ENCODE data around the gene TMEM60.

Gene TMEM60

DNA sequence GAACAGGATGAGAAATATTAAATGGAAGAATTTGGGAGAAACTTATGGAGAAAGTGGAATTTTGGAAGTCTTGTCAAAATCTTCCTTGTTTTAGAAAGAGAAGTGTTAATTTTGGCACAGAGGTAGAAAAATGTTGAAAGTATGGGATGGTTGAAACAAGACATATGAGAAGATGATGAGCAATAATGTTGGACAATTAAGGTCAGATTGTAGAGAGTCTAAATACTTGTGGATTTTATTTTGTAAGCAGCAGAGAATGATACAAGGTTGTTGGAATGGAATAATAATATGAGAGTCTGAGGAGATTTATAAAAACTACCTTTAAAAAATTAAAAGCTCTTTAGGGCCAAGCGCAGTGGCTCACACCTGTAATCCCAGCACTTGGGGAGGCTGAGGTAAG, 34.9 kb upstream of the TMEM60 start:
- TF ChIP-seq, protein P1, sequence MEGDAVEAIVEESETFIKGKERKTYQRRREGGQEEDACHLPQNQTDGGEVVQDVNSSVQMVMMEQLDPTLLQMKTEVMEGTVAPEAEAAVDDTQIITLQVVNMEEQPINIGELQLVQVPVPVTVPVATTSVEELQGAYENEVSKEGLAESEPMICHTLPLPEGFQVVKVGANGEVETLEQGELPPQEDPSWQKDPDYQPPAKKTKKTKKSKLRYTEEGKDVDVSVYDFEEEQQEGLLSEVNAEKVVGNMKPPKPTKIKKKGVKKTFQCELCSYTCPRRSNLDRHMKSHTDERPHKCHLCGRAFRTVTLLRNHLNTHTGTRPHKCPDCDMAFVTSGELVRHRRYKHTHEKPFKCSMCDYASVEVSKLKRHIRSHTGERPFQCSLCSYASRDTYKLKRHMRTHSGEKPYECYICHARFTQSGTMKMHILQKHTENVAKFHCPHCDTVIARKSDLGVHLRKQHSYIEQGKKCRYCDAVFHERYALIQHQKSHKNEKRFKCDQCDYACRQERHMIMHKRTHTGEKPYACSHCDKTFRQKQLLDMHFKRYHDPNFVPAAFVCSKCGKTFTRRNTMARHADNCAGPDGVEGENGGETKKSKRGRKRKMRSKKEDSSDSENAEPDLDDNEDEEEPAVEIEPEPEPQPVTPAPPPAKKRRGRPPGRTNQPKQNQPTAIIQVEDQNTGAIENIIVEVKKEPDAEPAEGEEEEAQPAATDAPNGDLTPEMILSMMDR (conservative IDR thresholded peaks at IDR 0.05) = no peak
- H3K27ac ChIP-seq = no peak overlapping the region

DNA sequence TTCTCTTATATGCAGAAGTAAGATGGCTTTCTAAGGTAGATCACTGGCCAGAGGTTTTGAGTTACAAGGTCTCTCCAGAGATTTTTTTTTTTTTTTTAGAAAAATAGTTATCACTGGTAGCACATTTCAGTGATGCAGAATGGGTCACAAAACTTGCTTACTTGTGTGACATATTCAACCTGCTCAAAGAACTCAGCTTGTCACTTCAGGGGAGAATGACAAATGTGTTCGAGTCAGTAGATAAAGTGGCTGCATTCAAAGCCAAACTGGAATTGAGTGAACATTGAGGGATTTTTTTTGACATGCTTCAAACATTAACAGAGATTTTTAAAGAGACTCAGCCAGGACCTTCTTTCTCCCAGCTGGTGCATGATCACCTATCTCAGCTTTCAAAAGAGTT, 33.7 kb upstream of the TMEM60 start:
- TF ChIP-seq, protein P1 (conservative IDR thresholded peaks at IDR 0.05) = no peak
- no peak overlapping the region for H3K27ac ChIP-seq

DNA sequence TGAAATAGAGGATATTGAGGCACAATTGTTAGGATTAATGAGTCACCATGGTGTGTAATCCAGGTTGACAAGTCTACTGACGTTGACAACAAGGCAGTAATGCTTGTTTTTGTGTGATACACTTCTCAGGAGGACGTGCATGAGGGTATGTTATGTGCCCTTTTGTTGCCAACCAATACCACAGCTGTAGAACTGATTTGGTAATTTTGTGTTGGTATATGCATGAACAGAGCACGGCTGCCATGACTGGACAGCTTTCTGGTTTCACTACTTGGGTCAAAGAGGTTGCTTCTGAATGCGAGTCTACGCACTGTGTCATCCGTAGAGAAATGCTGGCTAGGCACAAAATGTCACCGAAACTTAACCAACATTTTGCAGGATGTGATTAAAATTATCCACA, 33.2 kb upstream of the TMEM60 start:
- no peak overlapping the region for H3K27ac ChIP-seq

DNA sequence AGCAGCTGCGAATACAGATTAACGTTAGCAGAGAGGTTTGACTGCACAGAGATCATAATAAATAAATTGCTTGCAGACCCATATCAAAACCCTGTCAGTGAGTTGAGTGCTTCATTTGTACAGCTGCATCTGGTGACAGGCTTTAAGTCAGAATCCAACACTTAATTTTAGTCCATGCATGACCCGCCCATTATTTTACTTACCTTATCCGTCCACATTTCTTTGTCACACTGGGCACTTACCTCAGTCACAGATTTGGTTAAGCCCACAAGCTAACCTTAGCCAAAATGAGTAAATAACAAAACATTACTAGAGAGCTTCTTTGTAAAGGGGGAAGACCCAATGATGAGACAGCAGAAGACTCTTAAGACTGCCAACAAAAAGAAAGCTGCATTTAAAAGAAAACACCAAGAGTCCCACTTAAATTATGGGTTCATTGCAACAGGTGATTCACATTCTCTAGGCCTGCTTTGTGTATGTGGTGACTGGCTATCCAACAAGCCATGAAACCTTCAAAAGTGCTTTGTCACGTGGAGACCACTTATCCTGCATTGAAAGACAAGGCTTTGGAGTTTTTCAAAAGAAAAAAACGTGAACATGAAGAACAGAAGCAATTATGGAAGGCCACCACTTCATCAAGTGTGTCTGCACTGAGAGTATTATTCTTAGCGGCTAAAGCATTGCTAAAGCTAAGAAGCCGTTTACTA, 32.6 kb upstream of the TMEM60 start:
- TF ChIP-seq, protein P1 (conservative IDR thresholded peaks at IDR 0.05) = no peak
- no peak overlapping the region for H3K27ac ChIP-seq

More for the DNA sequence above, 33.2 kb upstream of the TMEM60 start:
- TF ChIP-seq, protein P1 (conservative IDR thresholded peaks at IDR 0.05) = no peak

DNA sequence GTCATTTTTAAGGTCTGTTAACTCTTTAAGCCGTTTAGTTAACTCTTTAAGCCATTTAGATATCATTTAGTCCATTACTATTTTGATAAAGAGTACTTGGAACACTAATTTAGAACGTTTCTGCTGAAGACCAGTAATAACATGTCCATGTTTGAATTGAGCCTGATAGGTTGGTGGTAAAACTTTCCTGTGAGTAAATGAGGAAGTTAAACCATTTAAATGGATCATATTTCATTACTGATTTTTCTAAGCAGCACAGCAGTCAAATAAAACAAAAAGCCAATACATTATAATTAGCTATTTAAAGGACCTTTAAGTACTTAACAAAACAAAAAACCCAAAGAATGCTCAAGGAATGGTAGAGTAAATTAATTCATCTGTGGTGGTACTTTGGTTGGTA, 29.8 kb upstream of the TMEM60 start:
- TF ChIP-seq, protein P1 (conservative IDR thresholded peaks at IDR 0.05) = no peak
- H3K27ac ChIP-seq = no peak overlapping the region; the same call in 1 of the 2 replicates

DNA sequence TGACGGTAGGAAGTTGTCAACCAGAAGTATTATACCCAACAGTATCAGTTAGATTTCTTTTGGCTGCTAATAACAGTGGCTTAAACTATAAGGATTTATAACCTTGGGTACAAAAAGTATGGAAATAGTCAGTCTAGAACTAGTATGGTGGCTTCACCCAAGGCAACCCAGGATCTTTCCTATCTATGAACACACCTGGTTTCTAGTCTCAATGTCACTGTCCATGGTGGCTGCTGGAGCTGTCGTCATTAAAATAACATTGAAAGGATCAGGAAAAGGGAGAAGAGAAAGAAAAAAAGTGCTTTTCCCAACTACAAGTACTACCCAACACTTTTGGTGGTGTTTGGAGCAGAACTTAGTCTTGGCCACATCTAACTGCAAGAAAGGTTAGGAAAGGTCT, 28.1 kb upstream of the TMEM60 start:
- no peak overlapping the region for H3K27ac ChIP-seq
- TF ChIP-seq, protein P1 (conservative IDR thresholded peaks at IDR 0.05) = no peak

DNA sequence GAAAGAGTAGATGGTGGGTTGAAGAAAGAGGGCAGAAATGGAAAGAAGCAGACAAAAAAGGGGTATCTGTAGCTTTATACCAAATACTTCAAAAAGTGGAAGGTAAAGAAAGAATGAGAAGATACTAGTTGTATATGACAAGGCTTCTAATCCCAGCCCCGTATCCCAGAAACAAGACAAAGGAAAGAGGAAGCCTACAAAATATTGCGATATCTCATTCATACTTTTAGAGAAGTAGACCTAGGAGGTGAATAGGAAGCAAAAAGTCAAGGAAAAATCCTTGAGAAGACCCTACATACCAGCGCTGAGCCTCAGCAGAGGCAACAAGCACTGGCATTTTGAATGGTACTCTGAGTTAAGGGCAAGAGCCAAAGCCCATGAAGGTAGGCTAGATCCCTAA, 26.9 kb upstream of the TMEM60 start:
- TF ChIP-seq, protein P1 (conservative IDR thresholded peaks at IDR 0.05) = no peak
- no peak overlapping the region for H3K27ac ChIP-seq
